A549 (cell line): ENCODE results near the gene FAM240B.

ENCODE experiments used
- BHLHE40 ChIP-seq: IDR thresholded peaks from 2 replicates; pipeline ENCODE4 v1.6.1; 2012; ENCODE audit warnings: low read depth, low read length, inconsistent platforms
- ESRRA ChIP-seq: fragments of 150-350 bp; IDR thresholded peaks from 2 replicates; pipeline ENCODE4 v1.6.1; 2014; ENCODE audit warnings: mild to moderate bottlenecking, low read length, borderline replicate concordance
- POLR2A ChIP-seq: IDR thresholded peaks from 2 replicates; pipeline ENCODE4 v1.6.1; 2012; ENCODE audit warnings: mild to moderate bottlenecking, low read length
- RCOR1 ChIP-seq: fragments of 150-350 bp; IDR thresholded peaks from 2 replicates; pipeline ENCODE4 v1.6.1; 2014; ENCODE audit warnings: antibody characterized with exemption, low read length, low read depth
- TF ChIP-seq, protein P1 (sequence below): fragments of >200 bp; sonication (Bioruptor Twin); formaldehyde crosslinking; IDR thresholded peaks from 3 replicates; pipeline ENCODE4 v1.5.1; 2016

DNA sequence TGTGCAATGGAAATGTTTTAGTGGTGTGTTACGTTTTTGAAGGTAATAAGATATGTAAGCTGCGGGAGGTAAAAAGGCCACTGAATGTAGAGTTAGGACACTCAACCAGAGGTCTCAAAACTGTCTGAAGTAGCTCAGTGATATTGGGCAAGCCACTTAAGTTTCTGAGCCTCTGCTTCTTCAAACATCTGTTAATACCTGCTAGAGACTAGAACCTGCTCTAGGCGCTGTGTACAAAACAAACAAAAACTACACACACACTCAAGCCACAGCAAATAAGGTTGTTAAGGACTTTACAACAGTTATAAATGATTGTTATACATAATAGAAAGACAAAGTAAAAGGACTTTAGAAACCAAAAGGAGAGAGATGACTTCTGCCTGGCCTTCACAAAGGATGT lies 24.6 kb upstream of the FAM240B start:
- TF ChIP-seq BHLHE40 (no peak), RCOR1 (no peak), POLR2A (no peak), ESRRA (no peak)
- TF ChIP-seq, protein P1, sequence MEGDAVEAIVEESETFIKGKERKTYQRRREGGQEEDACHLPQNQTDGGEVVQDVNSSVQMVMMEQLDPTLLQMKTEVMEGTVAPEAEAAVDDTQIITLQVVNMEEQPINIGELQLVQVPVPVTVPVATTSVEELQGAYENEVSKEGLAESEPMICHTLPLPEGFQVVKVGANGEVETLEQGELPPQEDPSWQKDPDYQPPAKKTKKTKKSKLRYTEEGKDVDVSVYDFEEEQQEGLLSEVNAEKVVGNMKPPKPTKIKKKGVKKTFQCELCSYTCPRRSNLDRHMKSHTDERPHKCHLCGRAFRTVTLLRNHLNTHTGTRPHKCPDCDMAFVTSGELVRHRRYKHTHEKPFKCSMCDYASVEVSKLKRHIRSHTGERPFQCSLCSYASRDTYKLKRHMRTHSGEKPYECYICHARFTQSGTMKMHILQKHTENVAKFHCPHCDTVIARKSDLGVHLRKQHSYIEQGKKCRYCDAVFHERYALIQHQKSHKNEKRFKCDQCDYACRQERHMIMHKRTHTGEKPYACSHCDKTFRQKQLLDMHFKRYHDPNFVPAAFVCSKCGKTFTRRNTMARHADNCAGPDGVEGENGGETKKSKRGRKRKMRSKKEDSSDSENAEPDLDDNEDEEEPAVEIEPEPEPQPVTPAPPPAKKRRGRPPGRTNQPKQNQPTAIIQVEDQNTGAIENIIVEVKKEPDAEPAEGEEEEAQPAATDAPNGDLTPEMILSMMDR: no peak
